Osteoblast (primary cell): Measurements from ENCODE around the gene UMODL1. TPM values are rescaled to one million over a fixed set of nuclear protein-coding genes. Genes with fewer than 3 reads are reported as not detected.

Experiments used
- DNase-seq: peaks from one replicate; pipeline ENCODE4 v3.0.0; 2011; ENCODE audit warnings: low spot score, mixed read lengths; ENCODE audit not compliant: insufficient read length; ENCODE audit errors: missing footprints
- H2AFZ ChIP-seq: 2 replicates; pipeline ENCODE4 v1.6.0; 2011; ENCODE audit warnings: mild to moderate bottlenecking, low read length
- H3K27ac ChIP-seq: 2 replicates; pipeline ENCODE4 v1.5.1; 2011; ENCODE audit warnings: mild to moderate bottlenecking, low read depth, low read length, moderate library complexity
- H3K27me3 ChIP-seq: 2 replicates; pipeline ENCODE4 v1.6.0; 2012; ENCODE audit warnings: mild to moderate bottlenecking, control low read depth, inconsistent platforms, low read length, moderate library complexity; ENCODE audit not compliant: insufficient read depth
- H3K36me3 ChIP-seq: 2 replicates; pipeline ENCODE4 v1.5.1; 2011; ENCODE audit warnings: mild to moderate bottlenecking, low read length, control low read depth, moderate library complexity; ENCODE audit not compliant: insufficient read depth
- H3K4me1 ChIP-seq: 2 replicates; pipeline ENCODE4 v1.5.1; 2011; ENCODE audit warnings: mild to moderate bottlenecking, low read length, control low read depth, moderate library complexity; ENCODE audit not compliant: insufficient read depth
- H3K4me2 ChIP-seq: 2 replicates; pipeline ENCODE4 v1.6.0; 2011; ENCODE audit warnings: mild to moderate bottlenecking, low read length; ENCODE audit not compliant: insufficient read depth
- H3K4me3 ChIP-seq: fragments of 200-600 bp; sonication (generic); 3 replicates; pipeline ENCODE4 v1.5.1; 2012; ENCODE audit warnings: mild to moderate bottlenecking, low read length, inconsistent platforms; ENCODE audit not compliant: insufficient read depth
- H3K79me2 ChIP-seq: 2 replicates; pipeline ENCODE4 v1.6.0; 2012; ENCODE audit warnings: mild to moderate bottlenecking, low read length, control low read depth, inconsistent platforms; ENCODE audit not compliant: insufficient read depth
- H3K9me3 ChIP-seq: 2 replicates; pipeline ENCODE4 v1.5.1; 2011; ENCODE audit warnings: low read depth, low read length, control low read depth
- H4K20me1 ChIP-seq: 2 replicates; pipeline ENCODE4 v1.6.0; 2012; ENCODE audit warnings: mild to moderate bottlenecking, low read length, control low read depth; ENCODE audit not compliant: insufficient read depth
- total RNA-seq: library from RNA; depleted of rRNA; stranded (reverse); fragments of >200 nt; gene quantifications from 2 replicates; pipeline ENCODE4 v1.2.3, GENCODE V29; 2012
- TF ChIP-seq, protein P1 (sequence below): IDR thresholded peaks from 2 replicates; pipeline ENCODE4 v1.5.1; 2011; ENCODE audit warnings: mild to moderate bottlenecking, low read depth, low read length, moderate library complexity; ENCODE audit errors: extremely low read depth

The UMODL1 gene
- total RNA-seq, 1 donor, result not detected

GRCh38 chr21:42190486-42190863 is 119.4 kb downstream of the UMODL1 start:
- TF ChIP-seq, protein P1, sequence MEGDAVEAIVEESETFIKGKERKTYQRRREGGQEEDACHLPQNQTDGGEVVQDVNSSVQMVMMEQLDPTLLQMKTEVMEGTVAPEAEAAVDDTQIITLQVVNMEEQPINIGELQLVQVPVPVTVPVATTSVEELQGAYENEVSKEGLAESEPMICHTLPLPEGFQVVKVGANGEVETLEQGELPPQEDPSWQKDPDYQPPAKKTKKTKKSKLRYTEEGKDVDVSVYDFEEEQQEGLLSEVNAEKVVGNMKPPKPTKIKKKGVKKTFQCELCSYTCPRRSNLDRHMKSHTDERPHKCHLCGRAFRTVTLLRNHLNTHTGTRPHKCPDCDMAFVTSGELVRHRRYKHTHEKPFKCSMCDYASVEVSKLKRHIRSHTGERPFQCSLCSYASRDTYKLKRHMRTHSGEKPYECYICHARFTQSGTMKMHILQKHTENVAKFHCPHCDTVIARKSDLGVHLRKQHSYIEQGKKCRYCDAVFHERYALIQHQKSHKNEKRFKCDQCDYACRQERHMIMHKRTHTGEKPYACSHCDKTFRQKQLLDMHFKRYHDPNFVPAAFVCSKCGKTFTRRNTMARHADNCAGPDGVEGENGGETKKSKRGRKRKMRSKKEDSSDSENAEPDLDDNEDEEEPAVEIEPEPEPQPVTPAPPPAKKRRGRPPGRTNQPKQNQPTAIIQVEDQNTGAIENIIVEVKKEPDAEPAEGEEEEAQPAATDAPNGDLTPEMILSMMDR, result no peak
- Histone ChIP-seq H3K79me2 (no peaks in the 10 kb centered on the region), H3K27ac (no peak overlapping the region), H4K20me1 (no peaks in the 10 kb centered on the region), H3K4me1 (no peaks in the 10 kb centered on the region), H3K27me3 (no peaks in the 10 kb centered on the region), H3K36me3 (no peaks in the 10 kb centered on the region), H2AFZ (no peak overlapping the region), H3K4me3 (no peak overlapping the region), H3K4me2 (no peak overlapping the region), H3K9me3 (no peaks in the 10 kb centered on the region)
- DNase-seq, result no peak

DNA sequence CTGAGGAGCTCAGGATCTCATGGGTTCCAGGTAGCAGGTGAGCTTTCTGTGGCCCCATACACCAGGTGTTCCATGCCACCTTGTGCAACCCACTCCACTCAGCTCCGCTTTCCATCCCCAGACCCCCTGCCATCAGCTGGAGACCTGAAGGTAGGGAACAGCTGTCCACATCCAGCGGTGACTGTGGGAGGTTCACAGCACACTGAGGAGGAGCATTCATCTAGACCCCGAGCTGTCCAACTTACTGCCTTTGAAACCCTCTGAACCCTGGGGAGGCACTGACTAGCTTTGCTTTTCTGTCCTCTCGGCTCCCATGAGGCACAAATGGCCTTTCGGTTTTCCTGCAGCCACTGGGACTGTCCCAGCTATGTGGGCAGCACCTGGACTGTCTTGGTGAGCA is 119.9 kb downstream of the UMODL1 start:
- H3K9me3 ChIP-seq, result no peaks in the 10 kb centered on the region
- TF ChIP-seq, protein P1, result no peak
- no peaks in the 10 kb centered on the region for H3K36me3 ChIP-seq
- no peaks in the 10 kb centered on the region for H4K20me1 ChIP-seq
- no peak overlapping the region for H3K27ac ChIP-seq
- DNase-seq, result no peak
- no peak overlapping the region for H3K4me2 ChIP-seq
- H2AFZ ChIP-seq, result no peak overlapping the region
- no peaks in the 10 kb centered on the region for H3K27me3 ChIP-seq
- H3K4me1 ChIP-seq, result no peaks in the 10 kb centered on the region
- no peak overlapping the region for H3K4me3 ChIP-seq
- H3K79me2 ChIP-seq, result no peaks in the 10 kb centered on the region

- Histone ChIP-seq H3K4me3 (no peak overlapping the region), H3K79me2 (no peaks in the 10 kb centered on the region), H3K27me3 (no peaks in the 10 kb centered on the region), H3K9me3 (no peaks in the 10 kb centered on the region), H3K4me1 (no peaks in the 10 kb centered on the region), H3K4me2 (no peak overlapping the region), H3K36me3 (no peaks in the 10 kb centered on the region), H3K27ac (no peak overlapping the region), H4K20me1 (no peaks in the 10 kb centered on the region), H2AFZ (no peak overlapping the region)
- DNase-seq, result no peak
- TF ChIP-seq, protein P1, result no peak
These were observed 120.8 kb downstream of the UMODL1 start for GRCh38 chr21:42191696-42192595.

Other genes with a start within 250 kb of the UMODL1 start
- gene PRDM15, start 192.0 kb upstream of the UMODL1 start, total RNA-seq, result 7.2 and 8.8 TPM in 2 replicates
- 33.9 and 40.9 TPM in 2 replicates for gene C2CD2, start 117.3 kb upstream of the UMODL1 start, total RNA-seq
- gene ZBTB21, start 61.0 kb upstream of the UMODL1 start, total RNA-seq, result 12.7 and 13.8 TPM in 2 replicates
- under 0.01 and 0.72 TPM in 2 replicates for gene ABCG1, start 147.8 kb downstream of the UMODL1 start, total RNA-seq
- gene TFF3, start 244.1 kb downstream of the UMODL1 start, total RNA-seq, result not detected in 2 replicates